Measurements from ENCODE around the gene CCNF.

Gene CCNF

DNA sequence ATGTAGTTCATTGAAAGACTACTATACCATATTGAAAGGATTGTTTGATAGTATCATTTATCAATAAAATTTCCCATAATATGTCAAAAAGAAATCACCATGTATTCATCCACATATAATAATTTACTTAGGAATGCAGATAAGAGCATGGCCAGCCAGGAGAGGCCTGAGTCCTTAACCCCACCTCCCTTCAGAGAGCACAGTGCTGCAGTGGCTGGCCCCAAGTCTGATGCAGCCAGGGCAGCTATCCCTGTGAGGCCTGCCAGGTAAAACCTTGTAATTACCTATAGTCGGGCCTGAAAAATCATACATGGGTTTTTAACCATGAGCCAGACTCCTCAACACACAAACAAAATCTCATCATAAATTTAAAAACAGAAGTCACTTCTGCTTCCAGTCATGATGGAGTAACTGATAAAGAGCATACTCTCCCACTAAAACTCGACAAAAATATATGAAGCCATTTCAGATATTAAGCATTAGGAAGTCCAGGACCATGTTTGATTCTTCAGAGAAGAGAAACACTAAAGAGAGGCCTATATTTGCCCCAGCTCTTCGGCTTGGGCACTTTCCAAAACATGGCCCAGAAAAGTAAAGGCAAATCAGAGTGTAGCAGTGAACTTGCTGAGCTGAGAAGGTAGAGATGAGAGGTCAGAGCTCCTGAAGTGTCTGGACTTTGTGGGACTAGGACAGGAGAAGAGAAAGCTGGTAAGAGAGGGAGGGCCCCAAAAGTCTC, 40.9 kb upstream of the CCNF start:
- H3K4me3 ChIP-seq (ENCODE audit: low read depth, low read length), result no peak overlapping the region
- in situ Hi-C loops (cut with HindIII; ENCODE audit: low sequenced_read_pairs), result no loop called here
- no peak for TF ChIP-seq CTCF (IDR thresholded peaks at IDR 0.05; ENCODE audit: low read depth, low read length)

GRCh38 chr16:2388875-2389433, 40.3 kb upstream of the CCNF start:
- in situ Hi-C loops (cut with HindIII; ENCODE audit: low sequenced_read_pairs), result no loop called here
- no peak overlapping the region for H3K4me3 ChIP-seq (ENCODE audit: low read depth, low read length)
- DNase-seq (ENCODE audit: low read depth, low spot score), result peak; percentile 92
- TF ChIP-seq CTCF (IDR thresholded peaks at IDR 0.05; ENCODE audit: low read depth, low read length), result no peak

More for the DNA sequence above, 40.9 kb upstream of the CCNF start:
- DNase-seq (ENCODE audit: low read depth, low spot score), result peak; percentile 19

- in situ Hi-C loops (cut with HindIII; ENCODE audit: low sequenced_read_pairs), result no loop called here
- no peak overlapping the region for H3K4me3 ChIP-seq (ENCODE audit: low read depth, low read length)
- no peak for DNase-seq (ENCODE audit: low read depth, low spot score)
- no peak for TF ChIP-seq CTCF (IDR thresholded peaks at IDR 0.05; ENCODE audit: low read depth, low read length)
Observed at GRCh38 chr16:2392025-2392424, 37.2 kb upstream of the CCNF start.

- in situ Hi-C loops (cut with HindIII; ENCODE audit: low sequenced_read_pairs), result no loop called here
- DNase-seq (ENCODE audit: low read depth, low spot score), result no peak
- no peak for TF ChIP-seq CTCF (IDR thresholded peaks at IDR 0.05; ENCODE audit: low read depth, low read length)
- no peak overlapping the region for H3K4me3 ChIP-seq (ENCODE audit: low read depth, low read length)
Observed at GRCh38 chr16:2398520-2398919, 30.7 kb upstream of the CCNF start.

- in situ Hi-C loops (cut with HindIII; ENCODE audit: low sequenced_read_pairs), result no loop called here
- no peak overlapping the region for H3K4me3 ChIP-seq (ENCODE audit: low read depth, low read length)
- no peak for DNase-seq (ENCODE audit: low read depth, low spot score)
- TF ChIP-seq CTCF (IDR thresholded peaks at IDR 0.05; ENCODE audit: low read depth, low read length), result no peak
Observed at GRCh38 chr16:2404099-2404498, 25.1 kb upstream of the CCNF start.

DNA sequence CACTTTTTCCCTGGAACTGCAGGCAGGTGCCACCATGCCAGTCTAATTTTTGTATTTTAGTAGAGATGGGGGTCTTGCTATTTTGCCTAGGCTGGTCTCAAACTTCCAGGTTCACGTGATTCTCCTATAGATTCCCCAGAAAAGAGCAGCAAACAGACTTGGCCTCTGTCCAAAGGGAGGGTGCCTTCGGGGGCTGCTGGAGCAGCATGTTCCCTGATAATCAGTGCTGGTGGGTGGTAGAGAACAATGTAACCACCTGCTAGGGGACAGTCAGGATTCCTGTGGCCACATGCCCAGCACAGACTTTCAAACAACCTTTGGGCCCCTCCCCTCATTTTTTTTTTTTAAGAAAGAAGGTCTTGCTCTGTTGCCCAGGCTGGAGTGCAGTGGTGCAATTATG, 14.2 kb upstream of the CCNF start:
- DNase-seq (ENCODE audit: low read depth, low spot score), result no peak
- H3K4me3 ChIP-seq (ENCODE audit: low read depth, low read length), result no peak overlapping the region
- no peak for TF ChIP-seq CTCF (IDR thresholded peaks at IDR 0.05; ENCODE audit: low read depth, low read length)
- in situ Hi-C loops (cut with HindIII; ENCODE audit: low sequenced_read_pairs), result no loop called here
